AG10803 (cell line): ENCODE measurements around the gene USP7.

Experiments
- DNase-seq: peaks from one replicate; pipeline ENCODE4 v3.0.0; 2010; ENCODE audit warnings: low read depth
- H3K4me3 ChIP-seq: 2 replicates; pipeline ENCODE4 v1.5.1; 2011; ENCODE audit warnings: mild to moderate bottlenecking, low read length, control low read depth
- CTCF ChIP-seq: conservative IDR thresholded peaks from 2 replicates; pipeline ENCODE4 v1.5.1; 2011; ENCODE audit warnings: mild to moderate bottlenecking, low read length, control low read depth, inconsistent platforms

The USP7 gene

DNA sequence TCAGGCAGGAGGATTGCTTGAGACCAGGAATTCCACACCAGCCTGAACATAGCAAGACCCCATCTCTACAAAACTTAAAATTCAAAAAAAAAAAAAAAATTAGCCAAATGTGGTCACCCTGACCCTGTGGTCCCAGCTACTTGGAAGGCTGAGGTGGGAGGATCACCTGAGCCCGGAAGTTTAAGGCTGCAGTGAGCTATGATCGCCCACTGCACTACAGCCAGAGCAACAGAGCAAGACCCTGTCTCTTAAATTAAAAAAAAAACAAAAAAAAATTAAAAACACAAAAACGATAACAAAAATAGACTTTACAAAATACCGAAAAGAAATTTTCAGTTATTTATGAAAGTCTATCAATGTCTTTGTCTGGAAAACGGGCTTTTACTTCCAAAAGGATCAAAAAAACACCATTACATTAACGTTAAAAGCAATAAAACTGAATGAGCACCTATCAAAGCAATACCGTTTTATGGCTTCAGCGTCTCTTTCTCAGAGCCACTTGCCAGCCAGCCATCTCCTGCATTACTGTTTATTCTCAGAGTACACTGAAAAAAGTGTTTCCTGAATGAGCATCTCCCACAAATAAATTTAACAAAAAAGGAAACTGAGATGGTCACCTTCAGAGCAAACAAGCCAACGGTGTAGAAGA, 6.1 kb downstream of the USP7 start:
- H3K4me3 ChIP-seq, result no peak overlapping the region
- no peak for TF ChIP-seq CTCF
- DNase-seq, result no peak

- H3K4me3 ChIP-seq, result no peak overlapping the region
- no peak for DNase-seq
- no peak for TF ChIP-seq CTCF
Measured at GRCh38 chr16:8957063-8957397, 6.7 kb downstream of the USP7 start.

- TF ChIP-seq CTCF, result no peak
- no peak overlapping the region for H3K4me3 ChIP-seq
- DNase-seq, result no peak
Measured at GRCh38 chr16:8956265-8957062, 7.2 kb downstream of the USP7 start.

DNA sequence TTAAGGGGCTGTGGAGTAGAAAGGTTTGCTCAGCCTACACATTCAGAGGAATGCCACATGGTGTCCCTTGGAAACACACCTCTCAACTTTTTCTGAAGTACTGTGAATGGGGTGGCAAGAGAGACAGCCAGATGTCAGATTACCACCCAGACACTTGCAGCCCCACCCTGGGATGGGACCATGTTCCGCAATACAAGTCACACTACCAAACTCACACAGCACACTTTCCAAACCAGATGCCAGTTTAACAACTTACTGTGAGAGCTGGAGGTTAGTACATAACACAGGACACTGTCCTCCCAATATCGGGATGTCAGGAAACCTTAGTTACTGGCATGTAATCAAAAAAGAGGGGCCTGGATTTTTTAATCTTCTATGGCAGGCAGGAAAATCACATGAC, 7.9 kb downstream of the USP7 start:
- no peak overlapping the region for H3K4me3 ChIP-seq
- no peak for DNase-seq
- TF ChIP-seq CTCF, result no peak

GRCh38 chr16:8953064-8953463, 10.6 kb downstream of the USP7 start:
- no peak for DNase-seq
- no peak overlapping the region for H3K4me3 ChIP-seq
- TF ChIP-seq CTCF, result no peak

DNA sequence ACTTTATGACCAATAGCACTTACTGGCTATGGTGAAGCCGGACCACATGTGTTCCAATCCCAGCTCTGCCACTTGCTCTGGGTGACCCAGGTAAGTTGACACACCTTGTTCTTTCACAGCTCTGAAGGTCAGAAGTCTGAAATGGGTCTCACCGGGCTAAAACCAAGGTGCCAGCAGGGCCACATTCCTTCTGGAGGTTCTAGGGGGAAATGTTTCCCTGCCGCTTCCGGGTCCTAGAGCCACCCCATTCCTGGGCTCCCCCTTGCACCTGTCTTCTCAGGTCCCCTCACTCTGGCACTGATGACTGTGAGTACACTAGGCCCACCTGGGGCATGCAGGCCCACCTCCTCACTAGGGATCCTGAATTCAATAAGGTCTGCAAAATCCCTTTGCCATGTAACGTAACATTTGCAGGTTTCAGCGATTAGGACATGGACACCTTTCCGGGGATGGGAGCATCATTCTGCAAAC, 11.4 kb downstream of the USP7 start:
- no peak for DNase-seq
- no peak overlapping the region for H3K4me3 ChIP-seq
- TF ChIP-seq CTCF, result no peak
